ENCODE data around the gene SAFB.

The SAFB gene

GRCh38 chr19:5671600-5671999, 48.7 kb downstream of the SAFB start:
- no peak for DNase-seq

DNA sequence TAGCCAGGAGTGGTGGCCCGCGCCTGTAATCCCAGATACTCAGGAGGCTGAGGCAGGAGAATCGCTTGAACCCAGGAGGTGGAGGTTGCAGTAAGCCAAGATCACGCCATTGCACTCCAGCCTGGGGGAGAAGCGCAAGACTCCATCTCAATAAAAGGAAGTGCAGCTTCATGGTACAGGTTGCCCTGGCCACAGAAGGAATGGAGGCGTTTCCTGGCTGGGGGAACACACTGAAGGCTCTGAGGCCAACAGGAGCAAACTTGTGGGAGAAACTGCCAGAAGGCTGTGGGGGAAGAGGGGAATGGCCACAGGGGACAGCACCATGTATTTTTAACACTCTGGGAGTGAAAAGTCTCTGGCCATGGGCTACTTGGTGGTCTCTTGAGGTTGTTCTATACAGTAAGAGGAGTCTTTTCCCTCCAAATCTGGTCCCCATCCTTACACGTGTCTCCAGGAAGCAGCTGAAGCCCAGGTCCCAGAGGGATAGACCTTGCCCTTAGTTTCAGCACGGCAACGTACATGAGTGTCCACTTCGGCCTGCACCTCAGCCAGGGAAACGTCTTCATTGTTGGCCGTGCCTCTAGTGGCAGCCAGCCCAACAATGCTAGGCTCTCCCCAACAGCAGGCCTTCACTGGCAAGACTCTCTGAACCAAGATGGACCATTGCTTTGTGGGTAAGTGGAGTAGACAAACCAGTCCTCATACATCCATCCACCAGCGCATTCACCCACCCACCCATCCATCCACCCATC, 50.0 kb downstream of the SAFB start:
- DNase-seq: no peak

- DNase-seq: no peak
Observed at GRCh38 chr19:5673752-5674151, 50.9 kb downstream of the SAFB start.

DNA sequence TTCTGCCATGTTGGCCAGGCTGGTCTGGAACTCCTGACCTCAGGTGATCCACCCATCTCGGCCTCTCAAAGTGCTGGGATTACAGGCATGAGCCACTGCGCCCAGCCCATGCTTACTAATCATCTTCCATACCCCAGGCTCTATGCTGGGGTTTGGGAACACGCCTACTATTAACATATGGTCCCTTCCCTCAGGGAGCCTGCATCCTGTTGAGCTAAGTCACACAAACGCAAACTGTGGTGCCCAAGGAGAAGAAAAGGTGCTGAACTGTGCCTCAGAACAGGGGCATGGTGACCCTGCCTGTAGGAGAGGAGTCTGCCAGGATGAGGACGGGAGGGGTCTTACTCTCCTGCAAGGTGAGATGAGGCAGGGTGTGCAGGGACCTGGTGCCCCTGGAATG, 51.8 kb downstream of the SAFB start:
- DNase-seq: no peak

DNA sequence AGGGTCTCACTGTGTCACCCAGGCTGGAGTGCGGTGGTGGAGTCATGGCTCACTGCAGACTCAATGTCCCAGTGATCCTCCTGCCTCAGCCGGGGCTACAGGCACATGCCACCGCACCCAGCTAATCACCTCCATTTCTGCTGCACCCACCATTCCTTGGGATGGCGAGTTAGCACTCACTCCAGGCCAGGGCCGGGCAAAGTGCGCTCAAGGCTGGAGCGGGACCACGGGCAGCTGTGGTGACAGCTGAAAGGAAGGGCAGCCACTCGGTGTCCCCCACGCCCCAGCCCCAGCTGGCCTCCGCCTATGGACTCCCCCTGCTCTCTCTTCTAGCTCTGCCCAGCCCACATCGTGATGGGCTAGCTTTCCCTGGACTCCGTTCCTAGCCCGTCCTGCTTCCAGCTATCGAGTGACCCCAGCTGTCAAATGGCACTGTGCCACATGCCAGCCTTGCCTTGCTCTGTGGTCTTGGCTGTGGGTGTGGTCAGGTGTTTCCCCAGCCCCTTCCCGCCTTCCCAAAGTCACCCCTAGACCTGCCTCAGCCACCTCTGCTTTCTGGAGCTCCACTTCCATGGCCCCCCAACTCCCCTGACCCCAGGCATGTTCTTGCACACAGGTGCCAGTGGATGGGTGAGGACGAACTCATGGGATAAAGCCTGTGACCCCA, 53.4 kb downstream of the SAFB start:
- no peak for DNase-seq

DNA sequence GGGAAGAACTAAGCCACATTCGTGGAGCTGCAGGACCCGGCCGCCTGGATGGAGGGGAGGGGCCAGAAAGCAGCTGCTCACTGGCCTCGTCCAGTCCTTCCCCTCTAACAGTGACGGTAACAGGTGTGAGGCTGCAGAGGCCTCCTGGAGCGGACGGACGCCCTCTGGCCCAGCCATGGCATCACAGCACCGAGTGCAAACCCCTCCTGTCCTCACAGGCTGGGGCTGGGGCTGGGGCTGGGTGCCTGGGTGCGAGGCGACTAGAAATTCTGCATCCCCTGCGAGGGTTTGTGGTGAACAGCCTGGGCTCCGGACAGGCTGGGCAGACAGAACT, 53.9 kb downstream of the SAFB start:
- DNase-seq: no peak

GRCh38 chr19:5677136-5677535, 54.3 kb downstream of the SAFB start:
- DNase-seq: no peak

DNA sequence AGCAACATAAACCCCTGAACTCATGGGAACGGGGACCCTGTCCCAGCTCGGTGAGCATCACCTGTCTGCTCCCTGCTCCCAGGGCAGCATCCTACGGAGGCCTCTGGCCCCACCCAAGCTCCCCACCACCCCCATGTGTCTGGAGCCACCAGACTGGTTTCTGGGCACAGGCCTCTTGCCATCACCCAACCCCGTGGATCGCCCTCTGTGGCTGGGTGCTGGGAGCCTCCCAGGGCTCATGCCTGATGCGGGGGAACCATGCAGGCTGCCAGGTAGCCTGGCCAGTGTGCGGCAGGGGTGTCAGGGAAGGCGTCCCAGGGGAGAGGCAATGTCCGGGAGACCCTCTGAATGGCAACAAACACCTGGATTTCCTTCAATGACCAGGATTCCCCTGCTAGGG, 54.7 kb downstream of the SAFB start:
- no peak for DNase-seq

GRCh38 chr19:5678071-5678718, 55.3 kb downstream of the SAFB start:
- no peak for DNase-seq

GRCh38 chr19:5679289-5680083, 56.6 kb downstream of the SAFB start:
- no peak for DNase-seq

GRCh38 chr19:5680084-5680436, 57.2 kb downstream of the SAFB start:
- peak in 1 of 2 donors; percentile 16 for DNase-seq

DNA sequence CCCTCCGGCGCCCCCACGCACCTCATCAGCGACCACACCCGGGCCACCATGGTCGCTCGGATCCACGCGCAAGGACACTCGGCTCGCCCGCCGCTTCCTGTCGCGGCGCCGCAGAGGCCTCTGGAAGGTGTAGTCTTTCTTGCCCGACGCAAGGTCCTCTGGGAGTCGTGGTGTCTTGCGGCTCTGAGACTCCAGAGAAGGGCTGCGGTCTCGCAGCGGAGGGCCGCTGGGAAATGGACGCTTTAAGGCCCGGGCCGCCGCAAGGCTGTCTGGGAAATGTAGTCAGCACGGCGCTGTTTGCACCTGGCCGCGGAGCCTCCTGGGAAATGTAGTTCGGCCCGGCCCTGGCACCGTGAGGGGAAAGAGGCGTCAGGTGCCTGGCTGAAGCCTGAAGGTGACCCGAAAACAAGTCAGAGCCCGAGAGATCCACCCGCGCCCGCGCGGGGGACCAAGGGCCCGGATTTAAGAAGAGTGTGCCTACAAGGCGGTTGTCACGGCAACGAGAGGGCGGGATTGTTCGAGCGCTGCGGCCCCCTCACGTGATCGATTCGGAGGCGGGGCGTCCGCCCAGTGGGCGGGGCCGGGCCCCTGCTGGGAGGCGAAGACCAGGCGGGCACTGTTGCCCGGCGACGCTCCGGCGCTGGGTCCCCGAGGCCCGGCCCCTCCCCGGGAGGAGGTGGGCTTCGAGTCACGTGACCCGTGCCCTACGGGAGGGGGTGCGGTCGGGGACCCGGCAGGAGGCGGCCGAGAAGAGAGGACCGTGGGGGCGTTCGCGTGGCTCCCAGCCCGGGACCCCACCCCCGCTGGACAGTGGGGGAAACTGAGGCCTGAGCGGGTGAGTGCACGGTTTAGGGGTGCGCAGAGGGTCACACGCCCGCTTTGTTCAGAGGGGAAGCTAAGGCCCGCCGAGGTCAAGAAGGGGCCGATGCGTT, 57.8 kb downstream of the SAFB start, which contains the start of the genes HSD11B1L and MICOS13:
HSD11B1L (plus strand) TSS at position 591 of the 932 bp plus-strand sequence. CDS start 3,806 bp downstream, outside the sequence.
MICOS13 (minus strand) TSS at position 80 of the 932 bp plus-strand sequence; CDS start at position 50, 30 bp downstream.
- peak; percentile 97 to 99 for DNase-seq

GRCh38 chr19:5681391-5682106, 58.7 kb downstream of the SAFB start:
- DNase-seq: no peak

DNA sequence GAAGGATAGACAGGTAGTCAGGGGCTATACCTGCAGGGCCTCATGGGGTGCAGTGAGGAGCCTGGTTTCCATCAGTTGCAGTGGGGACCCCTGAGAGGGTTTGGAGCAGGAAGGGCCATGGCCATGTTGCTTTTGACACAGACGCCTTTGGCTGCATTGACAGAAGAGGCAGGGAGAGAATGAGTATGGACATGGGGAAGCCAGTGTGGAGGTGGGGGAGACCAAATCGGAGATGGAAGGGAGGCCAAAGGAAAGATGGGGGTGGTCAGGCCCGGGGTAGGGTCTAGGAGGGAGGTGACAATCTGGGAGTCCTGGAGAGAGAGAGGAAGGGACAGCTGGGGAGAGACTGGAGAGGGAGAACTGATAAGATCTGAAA, 59.2 kb downstream of the SAFB start:
- no peak for DNase-seq

DNA sequence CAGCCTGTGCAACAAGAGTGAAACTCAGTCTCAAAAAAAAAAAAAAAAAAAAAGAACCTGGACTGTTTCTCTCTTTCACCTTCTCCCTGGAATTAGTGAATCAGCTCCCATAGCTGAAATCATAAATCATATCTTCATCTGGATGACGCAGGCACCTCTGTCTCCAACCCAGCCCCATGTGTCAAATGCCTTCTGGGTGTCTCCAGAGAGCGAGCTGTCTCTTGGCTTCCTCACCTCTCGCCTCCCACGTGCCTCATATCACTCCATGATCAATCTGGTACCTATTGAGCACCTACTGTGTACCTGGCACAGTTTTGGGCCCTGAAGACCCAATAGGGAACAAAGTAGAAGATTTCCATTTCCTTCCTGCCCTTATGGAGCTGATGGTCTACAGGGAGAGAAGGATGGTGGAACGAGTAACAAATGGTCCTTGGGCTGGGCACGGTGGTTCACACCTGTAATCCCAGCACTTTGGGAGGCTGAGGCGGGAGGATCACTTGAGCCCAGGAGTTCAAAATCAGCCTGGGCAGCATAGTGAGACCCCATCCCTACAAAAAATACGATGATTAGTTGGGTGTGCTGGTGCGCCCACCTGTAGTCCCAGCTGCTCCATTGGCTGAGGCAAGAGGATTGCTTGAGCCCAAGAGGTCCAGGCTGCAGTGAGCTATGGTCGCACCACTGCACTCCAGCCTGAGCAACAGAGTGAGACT, 60.4 kb downstream of the SAFB start:
- DNase-seq: no peak

DNA sequence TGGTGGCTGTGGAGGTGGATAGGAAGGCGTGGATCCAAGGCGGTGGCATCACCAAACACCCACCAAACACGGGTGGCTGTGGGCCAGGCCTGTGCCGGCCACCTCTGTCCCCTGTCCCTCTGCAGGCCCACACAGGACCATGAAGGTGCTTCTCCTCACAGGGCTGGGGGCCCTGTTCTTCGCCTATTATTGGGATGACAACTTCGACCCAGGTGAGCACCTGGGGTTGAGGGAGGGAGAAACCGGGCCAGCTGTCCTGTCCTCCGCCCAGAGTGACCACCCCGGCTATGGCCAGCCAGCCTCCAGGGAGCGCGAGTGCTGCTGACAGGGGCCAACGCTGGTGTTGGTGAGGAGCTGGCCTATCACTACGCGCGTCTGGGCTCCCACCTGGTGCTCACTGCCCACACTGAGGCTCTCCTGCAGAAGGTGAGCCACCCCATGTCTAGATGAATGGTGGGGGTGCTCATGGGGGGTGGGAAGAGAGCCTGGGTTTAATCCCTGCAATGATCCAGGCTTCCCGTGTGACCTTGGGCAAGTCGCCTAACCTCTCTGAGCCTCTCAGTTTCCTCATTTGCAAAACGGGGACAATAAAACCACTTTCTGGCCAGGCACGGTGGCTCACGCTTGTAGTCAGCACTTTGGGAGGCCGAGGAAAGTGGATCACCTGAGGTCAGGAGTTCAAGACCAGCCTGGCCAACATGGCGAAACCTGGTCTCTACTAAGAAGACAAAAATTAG, 62.0 kb downstream of the SAFB start:
- no peak for DNase-seq

DNA sequence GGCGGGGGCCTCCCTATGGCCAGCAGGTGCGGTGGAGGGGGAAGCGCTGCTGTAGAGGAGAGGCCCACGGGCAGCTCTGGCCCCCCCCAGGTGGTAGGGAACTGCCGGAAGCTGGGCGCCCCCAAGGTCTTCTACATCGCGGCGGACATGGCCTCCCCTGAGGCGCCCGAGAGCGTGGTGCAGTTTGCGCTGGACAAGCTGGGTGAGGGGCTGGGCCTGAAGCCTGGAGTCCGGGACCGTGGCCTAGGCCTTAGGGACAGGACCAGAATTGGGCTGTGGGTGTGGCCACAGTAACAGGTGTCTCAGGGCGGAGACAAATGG, 63.4 kb downstream of the SAFB start:
- no peak for DNase-seq

DNA sequence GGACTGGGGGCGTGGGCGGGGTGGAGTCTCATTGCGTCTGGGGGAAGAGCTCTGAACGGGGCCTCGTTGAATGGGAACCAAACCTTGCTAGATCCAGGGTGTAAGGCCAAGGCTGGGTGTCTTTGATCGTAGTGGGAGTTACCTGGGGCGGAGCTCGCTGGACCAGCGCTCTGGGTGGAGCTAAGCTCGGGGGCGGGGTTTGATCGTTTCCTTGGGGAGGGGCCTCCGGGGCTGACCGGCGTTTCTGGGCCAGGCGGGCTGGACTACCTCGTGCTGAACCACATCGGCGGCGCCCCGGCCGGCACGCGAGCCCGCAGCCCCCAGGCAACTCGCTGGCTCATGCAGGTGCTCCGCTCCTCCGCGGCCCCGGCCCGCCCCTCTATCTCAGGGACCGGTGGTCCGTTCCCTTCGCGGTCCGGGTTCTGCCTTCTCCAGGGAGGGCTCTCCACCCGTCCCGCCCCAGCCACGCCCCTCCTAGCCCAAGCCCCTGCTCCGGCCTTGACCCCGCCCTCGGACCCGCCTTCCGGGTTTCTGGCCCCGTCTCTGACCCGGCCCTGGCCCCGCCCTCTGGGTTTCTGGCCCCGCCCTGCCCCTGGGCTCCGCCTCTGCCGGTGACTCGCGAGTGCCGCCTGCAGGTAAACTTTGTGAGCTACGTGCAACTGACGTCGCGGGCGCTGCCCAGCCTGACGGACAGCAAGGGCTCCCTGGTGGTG, 63.9 kb downstream of the SAFB start:
- DNase-seq: peak; percentile 93 to 100

All from inflammatory macrophage treated with lipopolysaccharide for 1 hour (primary cell).